Stimulated activated naive CD8-positive, alpha-beta T cell treated with anti-CD3 and anti-CD28 coated beads, Interleukin-15, Interleukin-2, amounts not matched to agents 100 ng/mL and 50 ng/mL, for 24 hours (primary cell): ENCODE measurements around the gene TIMD4.
"Not testable (repeated sequence)": the region's sequence is repeated elsewhere in the genome, so short reads cannot be mapped to it uniquely, and the experiment has no call there.

Source experiments
- H3K27ac Mint-ChIP-seq: one replicate; pipeline ENCODE4 v1.8.0; 2021; ENCODE audit warnings: mild to moderate bottlenecking, mixed read lengths
- H3K27me3 Mint-ChIP-seq: one replicate; pipeline ENCODE4 v1.8.0; 2021; ENCODE audit warnings: mixed read lengths
- H3K36me3 Mint-ChIP-seq: one replicate; pipeline ENCODE4 v1.8.0; 2021; ENCODE audit warnings: low read depth, mixed read lengths
- H3K4me1 Mint-ChIP-seq: one replicate; pipeline ENCODE4 v1.8.0; 2021; ENCODE audit warnings: low read depth, mixed read lengths
- H3K4me3 Mint-ChIP-seq: one replicate; pipeline ENCODE4 v1.8.0; 2021; ENCODE audit warnings: mild to moderate bottlenecking, mixed read lengths
- H3K9me3 Mint-ChIP-seq: one replicate; pipeline ENCODE4 v1.8.0; 2021; ENCODE audit warnings: mixed read lengths

Gene TIMD4

DNA sequence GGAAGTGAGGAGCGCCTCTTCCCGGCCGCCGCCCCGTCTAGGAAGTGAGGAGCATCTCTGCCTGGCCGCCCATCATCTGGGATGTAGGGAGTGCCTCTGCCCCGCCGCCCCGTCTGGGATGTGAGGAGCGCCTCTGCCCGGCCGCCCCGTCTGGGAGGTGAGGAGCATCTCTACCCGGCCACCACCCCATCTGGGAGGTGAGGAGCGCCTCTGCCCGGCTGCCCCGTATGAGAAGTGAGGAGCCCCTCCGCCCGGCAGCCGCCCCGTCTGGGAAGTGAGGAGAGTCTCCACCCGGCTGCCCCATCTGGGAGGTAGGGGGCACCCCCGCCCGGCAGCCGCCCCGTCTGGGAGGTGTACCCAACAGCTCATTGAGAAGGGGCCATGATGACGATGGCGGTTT, 22.6 kb downstream of the TIMD4 start:
- peaks cover 25% of the 10 kb centered on the region for H3K4me1 Mint-ChIP-seq
- not testable (repeated sequence) for H3K9me3 Mint-ChIP-seq, H3K27me3 Mint-ChIP-seq, H3K4me3 Mint-ChIP-seq, H3K27ac Mint-ChIP-seq, H3K36me3 Mint-ChIP-seq

DNA sequence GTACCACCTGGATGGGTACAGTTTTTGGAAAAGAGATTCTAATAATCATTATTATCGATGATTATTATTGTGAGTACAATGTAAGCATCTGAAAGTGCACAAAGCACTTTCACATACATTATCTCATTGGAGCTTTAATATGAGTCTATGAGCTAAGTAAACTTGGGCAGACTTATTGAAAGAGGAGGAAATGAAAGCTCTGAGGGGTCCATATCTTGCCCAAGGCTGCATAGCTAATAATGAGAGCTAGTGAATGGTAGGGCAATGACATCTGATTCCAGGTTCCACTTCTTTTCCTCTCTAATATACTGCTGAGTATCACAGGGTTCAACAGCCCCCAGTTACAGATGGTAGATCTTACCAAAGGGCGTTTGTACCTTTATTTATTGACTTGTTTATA, 26.1 kb downstream of the TIMD4 start:
- Mint-ChIP-seq H3K27me3 (no peaks in the 10 kb centered on the region), H3K4me1 (peaks cover 49% of the 10 kb centered on the region), H3K9me3 (peaks cover 3% of the 10 kb centered on the region), H3K36me3 (no peaks in the 10 kb centered on the region), H3K4me3 (no peak overlapping the region), H3K27ac (no peak overlapping the region)

DNA sequence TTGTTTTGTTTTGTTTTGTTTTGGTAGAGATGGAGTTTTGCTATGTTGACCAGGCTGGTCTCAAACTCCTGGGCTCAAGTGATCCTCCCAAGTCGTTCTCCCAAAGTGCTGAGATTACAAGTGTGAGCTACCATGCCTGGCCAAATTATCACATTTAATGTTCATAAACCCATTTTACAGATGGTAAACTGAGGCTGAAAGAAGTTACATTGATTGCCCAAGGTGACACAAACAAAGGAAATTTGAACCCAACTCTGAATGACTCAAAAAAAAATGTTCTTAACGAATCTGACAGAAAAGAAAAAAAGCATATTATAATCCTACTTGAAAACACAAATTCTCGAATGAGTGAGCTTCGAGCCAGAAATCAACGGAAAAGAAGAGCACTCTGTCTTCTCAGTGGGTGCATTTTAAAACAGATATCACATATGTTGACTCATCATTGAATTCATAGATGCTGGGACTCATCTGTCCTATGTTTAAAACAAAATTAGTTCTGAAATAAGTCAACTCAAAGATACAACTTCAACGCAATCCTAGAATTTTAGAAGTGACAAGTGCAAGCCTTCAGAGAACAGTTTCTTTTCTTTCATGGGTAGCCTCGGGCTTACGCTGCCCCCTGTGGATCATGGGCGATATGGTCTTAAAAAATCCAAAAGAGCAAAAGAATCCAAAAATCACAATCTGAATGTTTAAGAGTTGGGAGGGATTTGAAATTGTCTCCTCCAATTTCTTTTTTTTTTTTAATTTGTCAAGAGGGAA, 28.4 kb downstream of the TIMD4 start:
- H3K4me1 Mint-ChIP-seq = peaks cover 60% of the 10 kb centered on the region
- peak overlapping the region; percentile 83 for H3K27ac Mint-ChIP-seq

DNA sequence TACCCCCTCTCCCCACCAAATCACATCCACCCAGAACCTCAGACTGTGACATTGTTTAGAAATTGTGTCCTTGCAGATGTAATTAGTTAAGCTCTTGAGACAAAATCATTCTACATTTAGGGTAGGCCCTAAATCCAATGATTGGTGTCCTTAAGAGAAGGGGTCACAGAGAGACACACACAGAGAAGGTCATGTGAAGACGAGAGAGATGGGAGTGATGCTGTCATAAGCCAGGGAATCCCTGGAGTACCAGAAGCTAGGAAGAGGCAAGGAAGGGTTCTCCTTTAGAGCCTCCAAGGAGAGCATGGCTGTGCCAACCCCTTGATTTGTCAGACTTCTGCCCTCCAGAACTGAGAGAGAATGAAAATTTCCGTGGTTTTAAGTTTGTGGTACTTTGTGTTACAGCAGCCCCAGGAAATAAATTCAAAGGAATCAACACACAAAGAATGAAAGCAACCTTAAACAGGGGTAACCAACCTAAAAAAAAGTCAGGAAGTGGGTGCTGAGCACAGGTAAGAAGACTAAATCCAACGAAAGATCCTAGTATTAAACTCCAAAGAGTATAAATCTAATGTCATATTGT, 33.6 kb downstream of the TIMD4 start:
- peaks cover 10% of the 10 kb centered on the region for H3K9me3 Mint-ChIP-seq
- H3K27me3 Mint-ChIP-seq = no peaks in the 10 kb centered on the region
- H3K36me3 Mint-ChIP-seq = peaks cover 8% of the 10 kb centered on the region
- H3K4me1 Mint-ChIP-seq = peaks cover 85% of the 10 kb centered on the region
- peak overlapping the region; percentile 84 for H3K27ac Mint-ChIP-seq
- H3K4me3 Mint-ChIP-seq = peak overlapping the region; percentile 36

More for the DNA sequence above, 28.4 kb downstream of the TIMD4 start:
- H3K9me3 Mint-ChIP-seq = peaks cover 5% of the 10 kb centered on the region
- H3K27me3 Mint-ChIP-seq = no peaks in the 10 kb centered on the region
- peaks cover 5% of the 10 kb centered on the region for H3K36me3 Mint-ChIP-seq
- peak overlapping the region; percentile 20 for H3K4me3 Mint-ChIP-seq

DNA sequence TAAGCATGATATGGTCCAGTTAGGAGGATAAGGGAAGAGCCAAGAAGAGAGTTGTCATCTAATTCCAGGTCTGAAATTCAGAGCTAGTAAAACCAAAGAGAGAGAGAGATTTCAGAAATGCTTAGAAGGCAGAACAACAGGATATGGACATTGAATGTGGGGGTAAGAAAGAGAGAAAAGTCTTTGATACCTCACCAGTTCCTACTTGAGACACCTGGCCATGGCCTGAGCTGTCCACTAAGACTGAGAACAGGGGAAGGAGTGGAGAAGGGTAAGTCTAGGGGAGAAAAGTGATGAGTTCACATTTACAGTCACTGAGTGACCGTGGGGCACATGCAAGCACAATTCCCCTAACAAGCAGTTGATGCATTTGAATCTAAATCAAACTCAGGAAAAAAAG, 35.5 kb downstream of the TIMD4 start:
- Mint-ChIP-seq H3K4me1 (peaks cover 74% of the 10 kb centered on the region), H3K27ac (peak overlapping the region; percentile 84), H3K27me3 (no peaks in the 10 kb centered on the region), H3K9me3 (peaks cover 10% of the 10 kb centered on the region), H3K4me3 (no peak overlapping the region), H3K36me3 (peaks cover 8% of the 10 kb centered on the region)

DNA sequence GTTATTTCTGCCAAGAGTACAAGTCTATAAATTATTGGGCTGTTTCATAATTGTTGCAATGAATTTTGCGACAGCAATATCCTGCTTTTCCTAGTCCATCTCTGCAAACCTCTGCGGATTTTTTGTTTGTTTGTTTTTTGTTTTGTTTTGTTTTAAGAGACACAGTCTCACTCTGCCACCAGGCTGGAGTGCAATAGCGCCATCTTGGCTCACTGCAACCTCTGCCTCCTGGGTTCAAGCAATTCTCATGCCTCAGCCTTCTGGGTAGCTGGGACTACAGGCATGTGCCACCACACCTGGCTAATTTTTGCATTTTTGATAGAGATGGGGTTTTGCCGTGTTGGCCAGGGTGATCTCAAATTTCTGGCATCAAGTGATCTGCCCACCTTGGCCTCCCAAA, 37.3 kb downstream of the TIMD4 start:
- H3K4me3 Mint-ChIP-seq, H3K27me3 Mint-ChIP-seq, H3K27ac Mint-ChIP-seq, H3K9me3 Mint-ChIP-seq, H3K36me3 Mint-ChIP-seq: not testable (repeated sequence)
- peaks cover 74% of the 10 kb centered on the region for H3K4me1 Mint-ChIP-seq

DNA sequence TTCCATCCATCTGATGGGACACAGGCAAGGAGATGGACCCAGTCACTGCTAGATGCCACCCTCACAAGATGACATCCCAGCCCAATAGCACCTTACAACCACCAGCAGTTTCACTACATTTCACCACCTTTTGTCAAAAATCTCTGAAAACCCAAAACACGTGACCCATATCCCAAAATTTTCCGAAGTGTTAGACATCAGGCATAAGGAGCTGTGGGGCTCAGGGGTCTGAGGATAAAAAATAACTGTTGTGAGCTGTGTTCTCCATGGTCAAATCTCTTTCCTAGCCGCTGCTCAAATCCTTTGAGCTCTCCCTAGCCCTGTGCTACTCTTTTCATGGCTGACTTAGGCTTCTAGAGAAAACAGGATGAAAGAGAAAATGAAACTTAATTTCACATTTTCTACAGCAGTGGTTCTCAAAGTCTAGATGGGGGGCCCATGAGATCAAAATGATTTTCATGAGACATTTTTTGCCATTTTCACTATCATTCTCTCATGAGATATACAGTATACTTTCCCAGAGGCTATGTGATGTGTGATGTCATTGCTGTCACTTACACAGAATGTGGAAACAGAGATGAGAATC, 40.7 kb downstream of the TIMD4 start:
- peaks cover 25% of the 10 kb centered on the region for H3K36me3 Mint-ChIP-seq
- H3K9me3 Mint-ChIP-seq = peaks cover 7% of the 10 kb centered on the region
- peak overlapping the region; percentile 75 for H3K4me3 Mint-ChIP-seq
- peaks cover 76% of the 10 kb centered on the region for H3K4me1 Mint-ChIP-seq
- peak overlapping the region; percentile 95 for H3K27ac Mint-ChIP-seq
- H3K27me3 Mint-ChIP-seq = no peaks in the 10 kb centered on the region

DNA sequence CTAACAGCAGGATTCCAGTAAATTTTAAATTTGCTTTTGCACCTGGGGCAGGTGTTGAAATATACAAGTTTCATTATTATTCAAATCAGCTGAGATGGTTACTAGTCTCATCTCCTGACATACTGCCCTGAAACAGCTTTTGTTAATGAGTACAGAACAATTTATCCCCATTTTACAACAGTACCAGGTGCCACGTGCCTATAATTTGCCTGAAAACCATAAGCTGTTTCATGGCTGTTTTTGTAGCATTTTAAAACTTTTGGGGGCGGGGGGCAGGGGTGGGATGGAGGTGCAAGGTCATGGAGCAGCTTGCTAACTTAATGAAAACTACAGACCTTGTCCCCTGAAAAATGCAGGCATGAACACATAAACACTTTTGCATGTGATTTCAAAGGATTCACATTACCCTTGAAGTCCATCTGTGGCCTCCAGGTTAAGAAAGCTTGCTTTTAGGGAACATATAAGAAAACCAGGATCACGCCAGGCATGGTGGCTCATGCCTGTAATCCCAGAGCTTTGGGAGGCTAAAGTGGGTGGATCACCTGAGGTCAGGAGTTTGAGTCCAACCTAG, 42.1 kb downstream of the TIMD4 start:
- Mint-ChIP-seq H3K27ac (peak overlapping the region; percentile 95), H3K4me1 (peaks cover 71% of the 10 kb centered on the region), H3K27me3 (no peaks in the 10 kb centered on the region), H3K4me3 (peak overlapping the region; percentile 75), H3K9me3 (peaks cover 4% of the 10 kb centered on the region), H3K36me3 (peaks cover 27% of the 10 kb centered on the region)

DNA sequence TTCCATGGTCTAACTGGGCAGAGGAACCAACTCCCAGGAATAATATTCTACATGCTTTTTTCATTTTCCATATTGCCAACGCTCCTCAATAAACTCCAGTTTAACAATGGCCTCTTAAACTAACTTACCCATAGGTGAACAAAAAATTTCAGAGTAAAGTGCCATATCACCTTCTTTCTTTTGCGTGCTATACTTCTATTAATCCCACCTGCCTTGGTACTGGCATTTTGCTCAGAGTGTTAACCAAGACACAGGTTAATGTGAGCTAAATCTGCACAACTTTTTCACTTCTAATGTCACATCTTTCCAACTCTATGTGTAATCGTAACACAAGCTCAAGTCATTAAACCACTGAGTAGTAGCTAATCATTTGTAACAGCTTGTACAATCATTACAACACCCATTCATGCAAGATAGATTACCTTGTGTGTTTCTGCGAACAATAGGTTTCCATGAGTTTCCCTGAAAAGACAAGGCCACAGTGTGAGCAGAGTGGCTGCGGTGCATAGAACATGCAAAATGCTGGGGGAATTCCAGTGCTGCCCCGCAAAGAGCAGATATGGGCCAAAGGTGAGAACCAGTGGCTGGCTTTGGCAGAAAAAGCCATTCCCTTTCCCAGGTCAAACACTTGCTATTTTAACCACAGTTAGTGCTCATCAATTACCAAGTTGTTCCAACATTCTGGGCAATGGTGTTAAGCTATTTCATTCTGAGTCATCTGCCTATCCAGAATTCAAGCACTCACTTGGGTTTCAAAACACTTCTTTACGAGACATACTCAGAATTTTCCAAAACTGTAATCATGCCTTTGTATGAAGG, 42.8 kb downstream of the TIMD4 start:
- Mint-ChIP-seq H3K27ac (peak overlapping the region; percentile 95), H3K9me3 (peaks cover 4% of the 10 kb centered on the region), H3K27me3 (no peaks in the 10 kb centered on the region), H3K36me3 (peaks cover 27% of the 10 kb centered on the region), H3K4me1 (peaks cover 72% of the 10 kb centered on the region), H3K4me3 (peak overlapping the region; percentile 75)

DNA sequence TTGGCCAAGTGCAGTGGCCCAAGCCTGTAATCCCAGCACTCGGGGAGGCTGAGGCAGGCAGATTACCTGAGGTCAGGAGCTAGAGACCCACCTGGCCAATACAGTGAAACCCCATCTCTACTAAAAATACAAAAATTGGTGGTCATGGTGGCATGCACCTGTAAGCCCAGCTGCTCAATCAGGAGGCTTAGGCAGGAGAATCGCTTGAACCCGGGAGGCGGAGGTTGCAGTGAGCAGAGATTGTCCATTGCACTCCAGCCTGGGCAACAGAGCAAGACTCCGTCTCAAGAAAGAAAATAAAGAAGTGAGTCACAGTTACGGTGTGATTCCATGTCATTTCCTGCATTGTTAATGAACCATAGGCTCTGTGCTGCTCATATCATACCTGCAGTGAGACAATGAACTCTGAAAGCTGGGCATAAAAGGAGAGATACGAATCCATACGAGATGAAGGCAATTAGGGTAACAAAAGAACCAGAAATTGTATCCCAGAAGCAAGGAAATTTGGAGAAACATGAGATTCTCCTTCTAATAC, 44.6 kb downstream of the TIMD4 start:
- no peak overlapping the region for H3K4me3 Mint-ChIP-seq
- no peaks in the 10 kb centered on the region for H3K27me3 Mint-ChIP-seq
- peak overlapping the region; percentile 95 for H3K27ac Mint-ChIP-seq
- peaks cover 11% of the 10 kb centered on the region for H3K9me3 Mint-ChIP-seq
- peaks cover 34% of the 10 kb centered on the region for H3K36me3 Mint-ChIP-seq
- H3K4me1 Mint-ChIP-seq = peaks cover 81% of the 10 kb centered on the region

DNA sequence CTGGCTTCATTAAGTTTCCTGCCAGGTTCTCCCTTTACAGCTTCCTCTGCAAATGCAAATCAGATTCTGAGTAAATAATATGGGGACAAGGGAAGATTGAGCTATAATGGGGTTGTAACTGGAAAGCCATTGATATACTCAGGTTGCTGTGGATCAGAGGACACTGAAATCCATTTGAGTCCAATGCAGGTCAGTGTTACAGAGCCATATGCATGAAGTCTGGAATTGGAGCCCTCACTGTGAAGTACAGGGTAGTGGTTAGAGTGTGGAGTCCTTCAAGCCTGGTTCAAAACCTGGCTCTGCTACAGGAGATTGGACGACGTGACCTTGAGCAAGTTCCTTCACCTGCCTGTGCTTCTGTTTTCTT, 48.7 kb downstream of the TIMD4 start:
- Mint-ChIP-seq H3K36me3 (peaks cover 33% of the 10 kb centered on the region), H3K4me1 (peaks cover 64% of the 10 kb centered on the region), H3K27ac (peak overlapping the region; percentile 83), H3K4me3 (peak overlapping the region; percentile 53), H3K9me3 (peaks cover 13% of the 10 kb centered on the region), H3K27me3 (no peaks in the 10 kb centered on the region)

DNA sequence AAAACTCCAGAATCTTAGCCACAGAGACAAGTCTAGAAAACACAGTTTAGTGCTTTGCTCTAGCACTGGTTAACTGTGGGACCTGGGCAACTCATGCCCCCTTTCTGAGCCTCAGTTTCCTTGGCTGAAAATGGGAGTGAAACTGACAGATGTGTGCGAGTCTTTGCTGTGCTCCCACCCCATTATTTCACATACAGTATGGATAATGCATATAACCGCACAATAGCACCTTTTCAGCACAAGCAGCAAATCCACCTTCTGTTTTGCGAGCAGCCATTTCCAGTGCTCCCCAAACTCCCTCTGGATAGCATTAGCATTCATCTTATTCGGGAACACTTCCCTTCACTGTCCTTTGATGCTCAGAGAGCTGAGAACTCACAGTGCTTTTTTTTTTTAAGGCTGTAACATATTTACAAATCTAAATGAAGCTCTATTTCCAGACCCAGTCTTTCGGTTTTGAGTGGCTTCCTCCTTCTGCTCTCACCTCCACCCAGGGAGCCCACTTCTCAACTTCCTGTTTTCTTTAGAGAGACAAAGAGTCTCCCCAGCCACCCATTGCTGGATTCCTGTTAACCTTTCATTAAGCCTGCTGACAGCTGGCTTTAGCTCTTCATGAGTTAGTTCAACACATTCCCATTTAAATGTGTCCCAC, 49.2 kb downstream of the TIMD4 start:
- Mint-ChIP-seq H3K27ac (peak overlapping the region; percentile 83), H3K4me1 (peaks cover 59% of the 10 kb centered on the region), H3K27me3 (no peaks in the 10 kb centered on the region), H3K4me3 (peak overlapping the region; percentile 53), H3K9me3 (peaks cover 13% of the 10 kb centered on the region), H3K36me3 (peaks cover 28% of the 10 kb centered on the region)

DNA sequence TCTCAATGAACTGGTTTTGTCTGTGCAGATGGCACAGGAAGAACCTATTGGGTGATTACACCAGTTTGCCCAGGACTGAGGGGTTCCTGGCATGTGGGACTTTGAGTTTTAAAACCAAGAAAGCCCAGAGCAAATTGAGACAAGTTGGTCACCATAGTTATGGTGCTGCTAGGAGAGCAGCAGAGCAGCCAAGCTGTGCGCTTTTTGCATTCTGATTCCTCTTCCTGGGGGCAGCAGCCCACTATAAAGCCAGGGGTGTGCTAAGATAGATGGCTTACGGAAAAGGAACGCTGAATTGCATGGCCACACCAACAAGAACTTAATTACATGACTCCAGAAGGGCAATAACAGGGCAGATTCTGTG, 49.7 kb downstream of the TIMD4 start:
- Mint-ChIP-seq H3K27ac (peak overlapping the region; percentile 83), H3K4me3 (no peak overlapping the region), H3K36me3 (peaks cover 23% of the 10 kb centered on the region), H3K4me1 (peaks cover 54% of the 10 kb centered on the region), H3K27me3 (no peaks in the 10 kb centered on the region), H3K9me3 (peaks cover 13% of the 10 kb centered on the region)

DNA sequence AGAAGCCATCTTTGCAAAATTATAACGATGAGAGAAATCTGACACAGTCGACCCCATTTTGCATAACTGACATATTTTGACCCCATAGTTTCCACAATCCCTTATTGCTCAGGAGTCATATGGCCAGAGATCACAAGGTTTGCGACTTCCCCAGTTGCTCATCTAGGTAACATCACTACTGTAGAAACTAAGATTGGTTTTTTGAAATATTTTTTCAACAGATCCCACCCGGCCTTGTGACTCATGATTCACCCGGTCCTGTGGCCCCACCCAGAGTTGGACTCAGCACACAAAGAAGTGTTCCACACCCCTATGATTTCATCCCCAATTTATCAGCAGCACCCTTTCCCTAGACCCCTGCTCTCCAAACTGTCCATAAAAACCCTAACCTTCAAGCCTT, 50.2 kb downstream of the TIMD4 start:
- H3K36me3 Mint-ChIP-seq = peaks cover 19% of the 10 kb centered on the region
- peaks cover 49% of the 10 kb centered on the region for H3K4me1 Mint-ChIP-seq
- H3K4me3 Mint-ChIP-seq = no peak overlapping the region
- H3K9me3 Mint-ChIP-seq = peaks cover 13% of the 10 kb centered on the region
- H3K27me3 Mint-ChIP-seq = no peaks in the 10 kb centered on the region
- H3K27ac Mint-ChIP-seq = peak overlapping the region; percentile 83
